HG03103 (cell line): ENCODE results near the gene RPEL1.

Source experiments
- ATAC-seq: cut with Tn5 transposase; IDR thresholded peaks from one replicate; pipeline ENCODE4 v1.9.1; 2021; ENCODE audit warnings: low read depth; ENCODE audit not compliant: unreplicated experiment

RPEL1 gene

GRCh38 chr10:103278537-103278823 lies 32.8 kb downstream of the RPEL1 start:
- ATAC-seq: no peak

GRCh38 chr10:103278862-103279298 lies 33.2 kb downstream of the RPEL1 start:
- no peak for ATAC-seq

- ATAC-seq: no peak
Observed at GRCh38 chr10:103280031-103280430, 34.3 kb downstream of the RPEL1 start.

GRCh38 chr10:103280506-103280905 lies 34.8 kb downstream of the RPEL1 start:
- no peak for ATAC-seq

- no peak for ATAC-seq
Observed at GRCh38 chr10:103281753-103282152, 36.1 kb downstream of the RPEL1 start.

- no peak for ATAC-seq
Observed at GRCh38 chr10:103282961-103283360, 37.3 kb downstream of the RPEL1 start.

GRCh38 chr10:103284170-103284569 lies 38.5 kb downstream of the RPEL1 start:
- ATAC-seq: no peak

GRCh38 chr10:103287992-103288391 lies 42.3 kb downstream of the RPEL1 start:
- no peak for ATAC-seq

- no peak for ATAC-seq
Observed at GRCh38 chr10:103291588-103291987, 45.9 kb downstream of the RPEL1 start.

GRCh38 chr10:103295374-103296015 lies 49.8 kb downstream of the RPEL1 start:
- no peak for ATAC-seq
